Glomerular visceral epithelial cell (primary cell): ENCODE results near the gene FXYD4.
A peak's percentile ranks its signal among the peaks of the same experiment; 100 is the strongest.
"Not testable (repeated sequence)": the region's sequence is repeated elsewhere in the genome, so short reads cannot be mapped to it uniquely, and the experiment has no call there.

Experiments used
- DNase-seq: peaks from one replicate; pipeline ENCODE4 v3.0.0-alpha.2; 2016; ENCODE audit errors: extremely low spot score

The FXYD4 gene

DNA sequence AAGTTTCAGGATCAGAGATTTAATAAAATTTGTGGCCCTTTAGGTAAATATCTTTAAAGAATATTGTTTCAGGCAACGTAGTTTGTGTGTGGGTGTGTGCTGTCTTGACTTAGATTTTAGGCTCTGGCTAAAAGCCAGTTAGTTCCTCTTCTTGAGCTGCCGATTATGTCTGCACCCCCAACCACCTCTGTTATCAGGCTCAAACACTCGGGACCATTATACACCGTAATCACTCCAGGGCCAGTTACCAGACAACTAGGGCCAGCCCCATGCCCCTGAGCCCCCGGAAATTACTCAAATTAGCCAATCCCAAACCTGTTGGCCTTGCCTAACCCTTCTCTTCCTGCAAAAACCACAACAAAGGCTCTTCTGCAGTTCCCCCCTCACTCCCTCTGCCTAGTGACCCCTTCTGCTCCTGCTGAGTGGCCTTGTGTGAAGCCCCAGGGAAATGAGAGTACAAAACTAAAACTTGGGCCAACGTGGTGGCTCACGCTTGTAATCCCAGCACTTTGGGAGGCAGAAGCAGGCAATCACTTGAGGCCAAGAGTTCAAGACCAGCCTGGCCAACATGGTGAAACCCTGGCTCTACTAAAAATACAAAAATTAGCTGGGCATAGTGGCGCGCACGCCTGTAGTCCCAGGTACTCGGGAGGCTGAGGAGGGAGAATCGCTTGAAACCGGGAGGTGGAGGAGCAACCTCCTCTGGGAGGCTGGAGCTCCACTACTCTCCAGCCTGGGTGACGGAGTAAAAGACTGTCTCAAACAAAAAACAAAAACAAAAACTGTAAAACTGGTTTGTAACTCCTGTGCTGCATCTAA lies 46.7 kb downstream of the FXYD4 start:
- DNase-seq: no peak

DNA sequence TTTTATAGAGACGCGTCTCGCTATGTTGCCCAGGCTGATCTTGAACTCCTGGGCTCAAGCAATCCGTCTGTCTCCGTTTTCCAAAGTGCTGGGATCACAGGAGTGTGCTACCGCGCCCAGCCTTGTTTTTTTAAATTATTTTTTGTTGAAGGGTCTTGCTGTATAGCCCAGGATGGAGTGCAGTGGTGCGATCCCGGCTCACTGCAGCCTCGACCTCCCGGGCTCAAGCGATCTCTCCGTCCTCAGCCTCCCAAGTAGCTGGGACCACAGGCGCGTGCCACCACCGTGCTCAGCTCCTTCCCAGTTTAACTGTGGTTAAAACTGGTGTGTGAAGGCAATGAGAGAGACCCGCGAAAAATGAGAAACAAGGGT lies 48.5 kb downstream of the FXYD4 start:
- no peak for DNase-seq

DNA sequence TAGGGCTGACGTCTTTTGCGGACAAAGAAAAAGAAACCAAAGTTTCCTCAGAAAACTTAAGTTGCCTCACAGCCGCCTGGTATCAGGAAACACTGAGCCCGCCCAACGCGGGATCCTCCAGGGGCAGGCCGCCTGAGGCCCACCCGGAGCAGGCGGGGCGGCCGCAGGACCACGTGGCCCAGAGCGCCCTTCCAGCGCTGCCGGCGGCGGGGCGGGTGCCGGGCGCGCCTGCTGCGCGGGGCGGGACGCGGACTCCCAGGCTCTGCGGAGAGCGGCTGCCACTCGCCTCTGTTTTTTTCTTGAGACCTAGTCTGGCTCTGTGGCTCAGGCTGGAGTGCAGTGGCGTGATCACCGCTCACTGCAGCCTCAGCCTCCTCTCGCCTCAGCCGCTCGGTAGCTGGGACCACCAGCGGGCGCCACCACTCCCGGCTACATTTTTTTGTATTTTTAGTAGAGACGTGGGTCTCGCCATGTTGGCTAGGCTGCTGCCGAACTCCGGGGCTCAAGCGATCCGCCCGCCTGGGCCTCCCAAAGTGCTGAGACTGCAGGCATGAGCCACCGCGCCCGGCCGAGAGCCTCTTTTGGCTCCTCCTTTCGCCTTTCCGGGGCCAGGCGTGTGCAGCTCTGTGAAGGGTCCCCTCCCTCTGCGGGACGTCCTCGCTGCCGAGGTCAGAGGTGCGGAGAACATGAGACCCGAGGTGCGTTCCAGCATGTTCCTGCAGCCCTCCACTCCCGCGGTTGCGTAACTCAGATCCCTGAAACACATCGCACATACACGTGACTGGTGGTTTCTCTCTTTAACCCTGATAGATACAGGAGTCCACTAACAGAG lies 49.1 kb downstream of the FXYD4 start:
- DNase-seq: peak; percentile 85

DNA sequence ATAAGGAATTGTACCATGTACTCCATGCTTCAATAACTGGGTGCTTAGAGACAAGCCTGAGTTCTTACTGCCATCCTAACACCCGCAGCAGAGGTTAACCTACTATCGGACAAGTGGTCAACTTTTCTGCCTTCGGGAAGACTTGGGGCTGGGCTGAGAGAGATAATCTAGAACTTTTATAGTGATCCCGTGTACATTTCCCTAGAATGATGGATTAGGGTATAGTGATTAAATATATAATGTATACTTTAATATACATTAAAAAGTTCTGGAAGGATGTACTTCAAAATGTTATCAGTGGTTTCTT lies 49.7 kb downstream of the FXYD4 start:
- no peak for DNase-seq

DNA sequence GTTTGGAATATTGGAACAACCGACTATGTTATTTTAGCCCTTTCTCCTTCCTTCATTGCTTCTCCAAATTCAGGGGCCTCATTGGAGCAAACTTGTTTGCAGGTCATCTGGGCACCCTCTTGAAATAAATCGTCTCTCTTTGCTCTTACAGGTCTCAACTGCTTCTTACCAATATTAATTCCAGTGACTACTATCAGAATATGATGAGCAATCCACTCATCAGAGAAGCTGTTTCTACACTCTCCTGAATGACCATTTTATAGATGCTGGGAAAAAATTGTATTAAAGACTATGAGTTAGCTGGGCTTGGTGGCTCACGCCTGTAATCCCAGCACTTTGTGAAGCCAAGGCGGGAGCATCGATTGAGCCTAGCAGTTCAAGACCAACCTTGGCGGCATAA lies 50.1 kb downstream of the FXYD4 start:
- DNase-seq: no peak

DNA sequence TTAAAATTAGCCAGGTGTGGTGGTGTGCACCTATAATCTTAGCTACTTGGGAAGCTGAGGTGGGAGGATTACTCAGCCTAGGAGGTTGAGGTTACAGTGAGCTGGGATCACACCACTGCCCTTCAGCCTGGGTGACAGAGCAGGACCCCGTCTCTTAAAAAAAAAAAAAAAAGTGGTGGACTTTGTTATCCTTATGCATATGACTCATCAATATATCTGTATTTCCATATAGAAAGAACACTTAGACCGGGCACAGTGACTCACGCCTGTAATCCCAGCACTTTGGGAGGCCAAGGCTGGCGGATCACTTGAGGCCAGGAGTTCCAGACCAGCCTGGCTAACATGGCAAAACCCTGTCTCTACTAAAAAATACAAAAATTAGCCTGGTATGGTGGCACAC lies 50.5 kb downstream of the FXYD4 start:
- not testable (repeated sequence) for DNase-seq

DNA sequence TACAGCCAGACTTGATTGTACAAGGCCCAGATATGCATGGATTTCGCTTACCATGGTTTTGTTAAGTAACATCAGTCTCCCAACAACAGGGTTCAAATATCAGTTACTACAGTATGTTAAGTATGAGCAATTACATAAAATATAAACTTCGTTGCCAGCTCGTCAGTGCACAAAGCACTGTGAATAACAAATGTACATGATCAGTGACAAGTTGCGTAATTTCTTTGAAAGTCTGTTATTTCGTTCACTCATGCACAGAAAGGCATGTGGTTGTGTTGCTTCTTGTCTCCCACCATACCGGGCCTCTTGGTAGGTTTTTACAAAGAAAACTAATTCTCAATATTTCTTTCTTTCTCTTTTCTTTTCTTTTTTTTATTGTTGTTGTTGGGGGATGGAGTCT lies 53.0 kb downstream of the FXYD4 start:
- no peak for DNase-seq
